K562 (cell line): ENCODE data around the gene AGFG2. TPM values are rescaled to one million over a fixed set of nuclear protein-coding genes. Genes with fewer than 3 reads are reported as not detected.
A peak's percentile ranks its signal among the peaks of the same experiment; 100 is the strongest.

Source experiments
- ARID1B ChIP-seq: fragments of 450-650 bp; IDR thresholded peaks from 2 replicates; pipeline ENCODE4 v1.6.1; 2016; ENCODE audit warnings: antibody characterized with exemption, mild to moderate bottlenecking, inconsistent platforms
- CCAR2 ChIP-seq: fragments of 200-400 bp; formaldehyde crosslinking; IDR thresholded peaks from 2 replicates; pipeline ENCODE4 v1.6.1; 2017; ENCODE audit warnings: mild to moderate bottlenecking, low read depth, low read length
- CEBPB ChIP-seq: fragments of 450-650 bp; IDR thresholded peaks from 2 replicates; pipeline ENCODE4 v1.6.1; 2016; ENCODE audit warnings: missing genetic modification characterization, missing compliant biosample characterization
- CTBP1 ChIP-seq: fragments of 450-650 bp; IDR thresholded peaks from 2 replicates; pipeline ENCODE4 v1.6.1; 2016; ENCODE audit warnings: borderline replicate concordance
- CUX1 ChIP-seq: fragments of 200-800 bp; sonication (Bioruptor generic); IDR thresholded peaks from 2 replicates; pipeline ENCODE4 v1.6.1; 2016; ENCODE audit warnings: missing genetic modification characterization, missing compliant biosample characterization
- EWSR1 ChIP-seq: fragments of 450-650 bp; IDR thresholded peaks from 2 replicates; pipeline ENCODE4 v1.6.1; 2018; ENCODE audit warnings: borderline replicate concordance, mild to moderate bottlenecking, low read depth, moderate library complexity; ENCODE audit not compliant: partially characterized antibody
- FOSL1 ChIP-seq: fragments of 200-800 bp; sonication (Bioruptor generic); conservative IDR thresholded peaks from 2 replicates; pipeline ENCODE4 v1.6.1; 2016; ENCODE audit warnings: missing genetic modification characterization, missing compliant biosample characterization
- HMGN3 ChIP-seq: IDR thresholded peaks from 2 replicates; pipeline ENCODE4 v1.6.1; 2011; ENCODE audit warnings: borderline replicate concordance, low read depth, mild to moderate bottlenecking, mixed read lengths, low read length; ENCODE audit not compliant: insufficient read length; ENCODE audit errors: extremely low read depth
- HOXB6 ChIP-seq: fragments of 250-450 bp; sonication (Bioruptor Pico); IDR thresholded peaks from 2 replicates; pipeline ENCODE4 v1.5.1; 2022; ENCODE audit warnings: mild to moderate bottlenecking, borderline replicate concordance
- KLF13 ChIP-seq: fragments of 450-650 bp; IDR thresholded peaks from 2 replicates; pipeline ENCODE4 v1.6.1; 2016; ENCODE audit warnings: missing genetic modification characterization, low read depth, mild to moderate bottlenecking, missing compliant biosample characterization, moderate library complexity, borderline replicate concordance
- MAFG ChIP-seq: fragments of 450-650 bp; conservative IDR thresholded peaks from 2 replicates; pipeline ENCODE4 v1.6.1; 2016; ENCODE audit warnings: missing genetic modification characterization, missing compliant biosample characterization
- MAFK ChIP-seq: IDR thresholded peaks from 2 replicates; pipeline ENCODE4 v1.6.1; 2011; ENCODE audit warnings: low read length, improper control_type of control experiment
- MCM7 ChIP-seq, 2 experiments: fragments of 450-650 bp; IDR thresholded peaks; 2 replicates each; pipeline ENCODE4 v1.6.1; 2016 to 2018
- NR1H2 ChIP-seq: sonication (generic); formaldehyde crosslinking; IDR thresholded peaks from 2 replicates; pipeline ENCODE4 v1.4.0; 2020; ENCODE audit warnings: mild to moderate bottlenecking, missing genetic modification reagents
- PCBP2 ChIP-seq: fragments of 200-400 bp; formaldehyde crosslinking; IDR thresholded peaks from 2 replicates; pipeline ENCODE4 v1.6.1; 2018; ENCODE audit warnings: low read length, low read depth, mild to moderate bottlenecking, moderate library complexity; ENCODE audit not compliant: poor library complexity, severe bottlenecking
- SREBF1 ChIP-seq: fragments of 150-350 bp; IDR thresholded peaks from 2 replicates; pipeline ENCODE4 v1.6.1; 2014; ENCODE audit warnings: antibody characterized with exemption, low read depth, low read length, borderline replicate concordance
- TBL1XR1 ChIP-seq, 2 experiments: IDR thresholded peaks; 2 replicates each; pipeline ENCODE4 v1.6.1; 2012; ENCODE audit warnings: improper control_type of control experiment in 2 of 2, low read length in 2 of 2, mild to moderate bottlenecking in 1 of 2
- ZFPM2 ChIP-seq: fragments of 250-450 bp; sonication (Bioruptor Pico); IDR thresholded peaks from 2 replicates; pipeline ENCODE4 v1.5.1; 2022; ENCODE audit warnings: mild to moderate bottlenecking
- ZNF316 ChIP-seq: fragments of 450-650 bp; IDR thresholded peaks from 2 replicates; pipeline ENCODE4 v1.6.1; 2016
- ZNF584 ChIP-seq: fragments of 200-800 bp; sonication (Bioruptor generic); IDR thresholded peaks from 2 replicates; pipeline ENCODE4 v1.6.1; 2016; ENCODE audit warnings: low read depth, mild to moderate bottlenecking, missing genetic modification characterization, missing compliant biosample characterization
- polyA plus RNA-seq, 8 experiments: library from polyadenylated mRNA; depleted of rRNA in 4 of 8; stranded (reverse) in 5 of 8; unstranded in 3 of 8; fragments of >200 nt; fragmentation: Nextera tagmentation in 2 of 8; fragmentation: Illumina TruSeq in 1 of 8; extraction: Ambion mirVana in 2 of 8; extraction: Trizol in 1 of 8; gene quantifications; 2 replicates each; pipeline versions ENCODE4 v1.2.1 to v1.2.3, GENCODE V29; 2011 to 2014; ENCODE audit warnings: inconsistent platforms in 1 of 8, missing spikeins in 1 of 8
- total RNA-seq, 7 experiments: library from RNA; depleted of rRNA in 6 of 7; stranded (reverse); fragments of >200 nt in 6 of 7; fragmentation: Illumina TruSeq in 2 of 7; extraction: Trizol in 2 of 7; gene quantifications; 2 replicates each; pipeline versions ENCODE4 v1.2.1 to v1.2.3, GENCODE V29; 2011 to 2021; ENCODE audit warnings: low replicate concordance in 1 of 7
- TF ChIP-seq, protein P1 (sequence below): sonication (generic); formaldehyde crosslinking; IDR thresholded peaks from 2 replicates; pipeline ENCODE4 v1.8.0; 2022; ENCODE audit warnings: mild to moderate bottlenecking, missing genetic modification reagents
- TF ChIP-seq, protein P2 (sequence below): fragments of 250-450 bp; sonication (Bioruptor Pico); IDR thresholded peaks from 2 replicates; pipeline ENCODE4 v1.8.0; 2021; ENCODE audit warnings: moderate library complexity, mild to moderate bottlenecking, inconsistent platforms

Gene AGFG2
- total and polyA plus RNA-seq, 9 of the 15 experiments (the other 6 are each of a cell fraction or from before 2014, with no cell fraction given): 0.31 to 23.1 (median 6.5) TPM

GRCh38 chr7:100556541-100556940, 17.5 kb downstream of the AGFG2 start (continued):
- TF ChIP-seq PCBP2 (no peak), CCAR2 (no peak), MCM7 (IDR thresholded peaks at IDR 0.05) (no peak), ZNF316 (peak; percentile 28; the same call in 1 of the 2 replicates), FOSL1 (peak; percentile 53), KLF13 (tag) (no peak), CTBP1 (no peak), MAFG (tag) (peak; percentile 82), CUX1 (peak; percentile 57; the same call in 1 of the 2 replicates), ARID1B (peak; percentile 22; the same call in 1 of the 2 replicates), ZNF584 (no peak), SREBF1 (no peak), HOXB6 (CRISPR knock-in tag) (no peak), EWSR1 (no peak), MAFK (peak; percentile 47; the same call in 1 of the 2 replicates), ZFPM2 (CRISPR knock-in tag) (no peak), CEBPB (peak; percentile 81), TBL1XR1 (IDR thresholded peaks at IDR 0.05; ENCODE audit: low read length in 2 of 2) (no peak), NR1H2 (no peak), HMGN3 (no peak)
- TF ChIP-seq, protein P1, sequence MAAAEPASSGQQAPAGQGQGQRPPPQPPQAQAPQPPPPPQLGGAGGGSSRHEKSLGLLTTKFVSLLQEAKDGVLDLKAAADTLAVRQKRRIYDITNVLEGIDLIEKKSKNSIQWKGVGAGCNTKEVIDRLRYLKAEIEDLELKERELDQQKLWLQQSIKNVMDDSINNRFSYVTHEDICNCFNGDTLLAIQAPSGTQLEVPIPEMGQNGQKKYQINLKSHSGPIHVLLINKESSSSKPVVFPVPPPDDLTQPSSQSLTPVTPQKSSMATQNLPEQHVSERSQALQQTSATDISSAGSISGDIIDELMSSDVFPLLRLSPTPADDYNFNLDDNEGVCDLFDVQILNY: no peak
- TF ChIP-seq, protein P2, sequence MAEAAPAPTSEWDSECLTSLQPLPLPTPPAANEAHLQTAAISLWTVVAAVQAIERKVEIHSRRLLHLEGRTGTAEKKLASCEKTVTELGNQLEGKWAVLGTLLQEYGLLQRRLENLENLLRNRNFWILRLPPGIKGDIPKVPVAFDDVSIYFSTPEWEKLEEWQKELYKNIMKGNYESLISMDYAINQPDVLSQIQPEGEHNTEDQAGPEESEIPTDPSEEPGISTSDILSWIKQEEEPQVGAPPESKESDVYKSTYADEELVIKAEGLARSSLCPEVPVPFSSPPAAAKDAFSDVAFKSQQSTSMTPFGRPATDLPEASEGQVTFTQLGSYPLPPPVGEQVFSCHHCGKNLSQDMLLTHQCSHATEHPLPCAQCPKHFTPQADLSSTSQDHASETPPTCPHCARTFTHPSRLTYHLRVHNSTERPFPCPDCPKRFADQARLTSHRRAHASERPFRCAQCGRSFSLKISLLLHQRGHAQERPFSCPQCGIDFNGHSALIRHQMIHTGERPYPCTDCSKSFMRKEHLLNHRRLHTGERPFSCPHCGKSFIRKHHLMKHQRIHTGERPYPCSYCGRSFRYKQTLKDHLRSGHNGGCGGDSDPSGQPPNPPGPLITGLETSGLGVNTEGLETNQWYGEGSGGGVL (CRISPR knock-in tag): no peak
